Fibroblast of peridontal ligament (primary cell): ENCODE data around the gene FAM240B.

Experiments
- DNase-seq: peaks from one replicate; pipeline ENCODE4 v3.0.0-alpha.2; 2010; ENCODE audit errors: extremely low read depth

FAM240B gene

DNA sequence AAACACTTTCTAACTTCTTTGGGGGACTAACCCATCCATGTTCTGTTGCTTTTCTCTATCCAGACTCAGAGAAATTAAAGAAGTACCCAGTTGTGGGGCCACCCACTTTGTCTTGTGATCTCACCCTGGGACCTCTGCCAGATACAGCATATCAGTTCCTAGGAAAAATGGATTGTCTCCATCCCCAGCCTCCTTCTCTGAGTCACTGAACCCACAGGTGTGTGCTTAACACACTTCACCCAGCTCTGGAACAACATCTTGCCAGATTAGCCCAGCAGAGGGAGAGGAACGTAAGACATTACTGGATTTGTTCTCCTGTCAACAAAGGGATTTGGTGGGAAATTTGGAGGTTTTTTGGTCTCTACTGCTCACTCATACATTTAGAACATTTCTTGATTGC lies 19.2 kb downstream of the FAM240B start:
- no peak for DNase-seq

DNA sequence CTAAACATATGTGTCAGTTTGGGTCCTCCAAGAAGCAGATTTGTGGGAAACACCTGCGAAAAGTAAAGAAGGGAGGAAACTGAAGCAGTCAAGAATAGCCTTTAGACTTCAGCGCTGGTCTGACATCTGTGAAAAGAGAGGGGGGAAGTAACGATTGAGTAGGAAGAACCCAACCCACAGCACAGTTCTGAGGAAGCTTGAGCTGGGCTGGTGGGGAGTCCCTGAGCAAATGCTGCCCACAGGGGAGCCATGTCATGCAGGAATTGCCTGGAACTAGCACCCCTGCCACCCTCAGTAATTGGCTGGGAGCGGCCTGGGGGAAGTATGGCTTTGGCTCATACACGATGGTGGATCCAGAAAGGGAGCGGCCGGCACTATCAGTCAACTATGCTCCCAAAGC lies 20.6 kb downstream of the FAM240B start:
- DNase-seq, result no peak

DNA sequence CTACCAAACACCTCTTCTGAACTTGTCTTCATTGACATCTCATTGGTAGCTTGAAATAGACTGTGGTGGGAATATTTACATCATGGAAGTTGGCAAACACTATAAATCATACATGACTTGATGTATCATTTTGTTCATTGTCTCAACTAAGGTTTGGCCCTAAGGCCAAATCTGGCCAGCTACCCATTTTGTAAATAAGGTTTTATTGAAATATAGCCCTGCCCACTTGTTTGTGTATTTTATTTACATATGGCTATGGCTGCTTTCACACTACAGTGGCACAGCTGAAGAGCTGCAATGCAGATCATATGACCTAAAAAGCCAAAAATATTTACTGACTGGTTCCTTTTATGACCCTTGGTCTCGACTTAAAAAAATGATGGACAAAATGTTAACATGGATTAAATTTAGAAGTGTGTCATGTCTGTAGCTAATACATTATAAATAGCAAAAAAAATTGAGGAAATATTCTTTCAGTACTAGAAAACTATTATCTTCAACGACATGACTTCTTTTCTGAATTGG lies 22.1 kb downstream of the FAM240B start:
- no peak for DNase-seq

DNA sequence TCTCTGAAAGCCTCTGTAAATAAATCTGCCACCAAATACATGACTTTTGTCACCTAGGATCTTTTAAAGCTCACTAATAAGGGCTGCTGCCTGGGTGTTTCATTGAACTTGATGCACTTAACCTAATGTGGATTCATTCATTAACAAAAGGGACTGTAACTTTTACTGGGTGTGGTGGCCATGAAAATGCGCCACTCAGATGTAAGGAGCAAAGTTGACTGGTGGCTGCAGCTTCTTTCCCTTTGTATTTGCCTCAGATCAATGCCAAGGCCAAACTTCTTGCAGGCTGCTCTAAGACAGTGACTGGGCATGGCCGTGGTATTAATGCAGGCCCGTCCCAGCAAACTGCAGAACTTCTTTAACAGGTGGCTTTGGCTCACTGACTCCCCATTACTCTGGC lies 22.9 kb downstream of the FAM240B start:
- DNase-seq, result no peak

DNA sequence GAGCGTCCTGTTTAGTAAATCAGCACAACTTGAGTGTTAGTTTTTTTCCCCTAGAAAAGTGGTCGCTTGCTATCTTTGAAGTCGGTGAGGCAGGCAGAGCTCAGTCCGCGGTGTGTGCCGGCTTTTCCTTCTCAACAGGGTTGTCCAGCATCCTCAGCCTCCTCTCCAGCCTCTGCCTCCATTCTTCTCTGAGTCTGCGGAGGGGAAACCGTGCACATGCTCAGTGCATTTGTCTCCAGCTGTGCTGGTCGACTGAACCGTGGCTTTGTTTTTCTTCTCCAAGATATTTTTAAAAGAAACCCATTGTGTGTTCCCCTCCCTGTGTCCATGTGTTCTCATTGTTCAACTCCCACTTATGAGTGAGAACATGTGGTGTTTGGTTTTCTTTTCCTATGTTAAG lies 25.3 kb downstream of the FAM240B start:
- no peak for DNase-seq

DNA sequence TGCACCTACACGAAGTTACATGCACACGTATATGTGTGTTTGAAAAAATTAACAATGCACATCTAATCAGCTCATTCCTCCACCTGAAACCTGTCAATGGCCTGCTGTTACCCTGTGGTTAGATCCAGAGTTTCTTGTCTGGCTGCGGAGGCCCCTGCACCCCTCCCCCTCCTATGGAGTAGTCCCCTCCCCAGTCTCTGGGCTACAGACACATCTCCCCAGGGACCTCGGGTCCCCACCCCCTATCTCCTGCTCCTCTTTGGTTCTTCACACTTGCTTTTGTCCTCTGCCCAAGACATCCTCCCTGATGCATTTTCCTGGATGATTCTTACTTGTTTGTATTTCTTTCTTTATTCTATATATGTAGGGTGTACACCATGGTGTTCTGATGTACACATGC lies 27.2 kb downstream of the FAM240B start:
- no peak for DNase-seq

DNA sequence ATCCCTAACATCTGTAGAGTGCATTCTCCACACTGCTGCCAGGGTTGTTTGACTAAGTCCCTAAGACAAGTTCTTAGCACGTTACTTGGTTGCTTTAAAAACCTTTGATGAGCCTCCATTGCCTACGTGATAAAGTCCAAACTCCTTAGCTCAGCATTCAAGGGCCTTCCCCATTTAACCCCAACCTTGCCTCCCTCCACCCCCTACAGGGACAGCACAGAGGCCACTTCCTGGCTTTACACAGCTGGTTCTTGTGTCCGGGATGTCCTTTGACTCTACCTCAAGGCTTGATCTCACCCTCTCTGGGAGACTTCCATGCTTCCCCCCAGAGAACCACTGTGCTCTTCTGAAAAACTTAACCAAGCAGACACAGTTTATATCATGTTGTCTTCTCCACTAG lies 29.4 kb downstream of the FAM240B start:
- DNase-seq, result no peak

DNA sequence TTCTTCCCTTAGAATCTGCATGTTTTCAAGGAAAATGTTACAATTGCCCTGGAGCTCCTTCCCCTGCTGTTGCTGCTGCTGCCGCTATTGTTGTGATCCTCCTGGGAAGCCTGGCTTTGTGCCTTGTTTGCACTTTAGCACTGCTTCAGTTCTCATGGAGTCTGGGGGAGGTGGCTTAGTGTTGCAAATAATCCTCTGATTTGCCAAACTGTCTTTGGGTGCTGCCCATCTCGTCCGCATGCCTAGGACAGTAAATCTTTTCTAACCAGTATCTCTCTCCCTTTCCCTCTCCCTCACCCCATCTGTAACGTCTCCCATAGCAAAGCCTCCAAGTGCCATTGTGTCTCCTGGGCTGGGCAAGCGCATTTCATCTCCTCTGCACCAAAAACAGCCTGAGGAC lies 30.3 kb downstream of the FAM240B start:
- no peak for DNase-seq

DNA sequence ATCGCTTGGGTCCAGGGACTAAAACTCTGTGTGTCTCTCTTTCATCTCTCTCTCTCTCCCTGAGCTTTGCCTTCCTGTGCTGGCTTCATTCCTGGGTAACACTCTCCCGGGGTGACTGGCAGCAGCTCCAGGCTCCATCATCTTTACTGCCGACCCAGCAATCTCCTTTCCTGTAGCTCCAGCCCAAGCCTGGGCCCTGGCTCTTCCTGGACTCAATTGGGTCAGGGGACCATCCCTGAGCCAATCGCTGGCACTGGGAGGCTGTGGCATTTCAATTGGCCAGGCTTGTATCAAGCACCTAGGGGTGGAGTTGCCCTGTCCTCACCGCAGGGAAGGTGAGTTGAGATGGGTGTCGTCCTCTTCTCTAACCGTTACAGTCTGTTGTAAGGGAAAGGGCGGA lies 31.9 kb downstream of the FAM240B start:
- DNase-seq, result no peak

DNA sequence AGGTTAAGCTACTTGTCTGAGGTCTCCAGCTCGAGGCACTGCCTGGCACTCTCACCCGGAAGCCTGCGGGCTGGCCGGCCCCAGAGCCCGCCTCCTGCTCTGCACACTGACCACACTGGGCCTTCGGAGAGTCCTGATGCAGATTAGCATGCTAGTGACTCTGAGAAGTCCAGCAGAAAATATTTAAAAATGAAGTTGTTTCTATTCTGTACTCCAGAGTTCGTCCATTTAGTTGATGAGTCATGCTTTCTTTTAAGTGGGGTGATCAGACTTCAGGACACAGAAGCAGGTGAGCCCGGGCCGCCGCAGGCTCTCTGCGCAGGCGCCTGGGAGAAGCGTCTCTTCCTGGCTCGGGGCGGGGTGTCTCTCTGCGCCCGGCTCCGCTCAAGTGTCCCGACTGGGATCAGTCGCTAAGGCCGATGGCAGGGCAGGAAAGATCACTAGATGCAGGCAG lies 32.5 kb downstream of the FAM240B start:
- DNase-seq, result no peak

DNA sequence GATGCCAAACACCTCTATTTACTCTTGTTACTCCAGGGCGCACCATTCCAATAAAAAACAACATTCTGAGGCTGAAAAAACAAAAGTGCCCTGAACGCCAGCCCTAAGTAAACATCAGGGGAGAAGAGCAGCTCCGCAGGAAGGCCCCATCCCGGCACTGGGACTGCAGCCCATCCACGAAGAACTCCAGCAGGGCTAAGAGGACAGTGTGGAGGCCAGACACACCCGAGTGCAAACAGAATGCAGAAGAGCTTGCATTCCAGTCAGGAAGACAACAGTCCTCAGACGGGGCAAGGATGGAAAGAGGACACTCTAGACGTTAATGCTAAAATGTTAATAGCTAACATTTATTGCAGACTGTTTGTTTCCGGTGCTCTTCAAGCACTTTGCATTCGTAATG lies 33.0 kb downstream of the FAM240B start:
- no peak for DNase-seq

DNA sequence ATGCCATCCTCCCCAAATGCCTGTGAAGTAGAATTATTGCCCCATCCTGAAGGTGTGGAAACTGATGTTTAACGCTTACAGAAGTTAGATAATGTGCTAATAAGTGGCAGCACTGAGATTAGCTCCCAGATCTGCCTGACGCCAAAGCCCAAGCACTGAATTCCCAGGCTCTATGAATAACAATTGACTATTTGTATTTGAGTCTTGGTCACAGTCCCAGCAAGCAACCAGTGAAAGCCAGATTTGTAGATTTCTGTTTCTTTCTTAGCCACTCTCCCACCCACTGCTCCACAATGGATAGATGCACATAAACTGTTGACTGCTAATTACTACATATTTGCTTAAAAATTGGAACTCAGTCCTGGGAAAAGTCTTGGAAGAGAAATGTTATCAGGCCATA lies 34.4 kb downstream of the FAM240B start:
- DNase-seq, result no peak

DNA sequence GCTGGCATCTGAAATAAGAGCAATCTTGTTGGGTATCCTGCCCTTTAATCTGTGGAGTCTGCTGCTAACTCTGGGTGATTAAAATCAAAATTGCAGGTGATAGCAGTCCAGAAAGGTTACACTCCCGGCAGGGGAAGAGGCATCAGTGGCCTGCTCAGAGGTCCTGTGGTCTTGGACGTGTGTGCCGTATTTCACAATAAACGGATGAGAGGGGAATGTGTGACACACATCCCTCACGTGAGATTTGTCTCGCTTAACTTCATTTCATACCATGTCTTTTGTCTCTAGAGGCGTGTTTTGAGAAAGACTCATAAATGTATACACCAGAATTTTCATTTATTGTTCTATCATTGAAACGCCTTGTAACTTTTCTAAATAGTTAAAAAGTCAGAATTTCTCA lies 36.6 kb downstream of the FAM240B start:
- DNase-seq, result no peak

DNA sequence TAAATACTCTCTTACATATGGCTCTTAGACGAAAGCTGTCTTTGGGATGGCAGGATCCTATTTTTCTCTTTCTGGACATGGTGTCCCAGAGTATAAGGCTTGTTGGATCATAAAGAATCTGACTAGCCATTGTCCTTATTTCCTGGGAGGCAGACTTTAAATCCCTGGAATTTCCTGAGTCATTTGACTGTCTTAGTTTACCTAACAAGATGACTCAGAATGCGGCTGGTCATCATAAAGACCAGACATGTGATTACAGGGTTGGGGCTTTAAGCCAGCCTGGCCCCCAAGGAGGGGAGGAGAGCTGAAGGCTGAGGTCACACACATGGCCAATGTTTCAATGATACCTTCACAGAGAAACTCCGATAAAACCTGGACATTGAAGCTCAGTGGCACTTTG lies 37.2 kb downstream of the FAM240B start:
- peak; percentile 52 for DNase-seq

DNA sequence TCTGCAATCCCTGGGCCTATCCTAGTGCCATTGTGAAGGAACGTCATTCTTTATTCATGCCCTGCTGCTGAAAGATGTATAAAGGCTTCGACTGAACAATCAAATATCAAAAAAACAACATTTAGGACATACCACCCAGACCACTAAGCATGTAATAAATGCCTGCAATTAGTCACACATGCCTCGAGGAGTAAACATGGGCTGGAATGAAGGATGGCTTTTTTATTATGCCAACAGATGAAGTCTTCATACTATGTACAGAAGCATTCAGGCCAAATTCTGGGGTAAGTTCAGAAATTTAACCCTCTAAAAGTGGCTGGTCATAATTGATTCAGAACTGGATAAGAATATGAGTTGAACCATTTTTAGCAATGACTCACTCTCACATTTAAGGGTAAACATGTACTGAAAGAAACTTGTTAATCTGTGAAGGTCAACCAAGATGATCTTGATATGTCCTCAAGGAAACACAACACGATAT lies 38.1 kb downstream of the FAM240B start:
- DNase-seq, result peak; percentile 34

DNA sequence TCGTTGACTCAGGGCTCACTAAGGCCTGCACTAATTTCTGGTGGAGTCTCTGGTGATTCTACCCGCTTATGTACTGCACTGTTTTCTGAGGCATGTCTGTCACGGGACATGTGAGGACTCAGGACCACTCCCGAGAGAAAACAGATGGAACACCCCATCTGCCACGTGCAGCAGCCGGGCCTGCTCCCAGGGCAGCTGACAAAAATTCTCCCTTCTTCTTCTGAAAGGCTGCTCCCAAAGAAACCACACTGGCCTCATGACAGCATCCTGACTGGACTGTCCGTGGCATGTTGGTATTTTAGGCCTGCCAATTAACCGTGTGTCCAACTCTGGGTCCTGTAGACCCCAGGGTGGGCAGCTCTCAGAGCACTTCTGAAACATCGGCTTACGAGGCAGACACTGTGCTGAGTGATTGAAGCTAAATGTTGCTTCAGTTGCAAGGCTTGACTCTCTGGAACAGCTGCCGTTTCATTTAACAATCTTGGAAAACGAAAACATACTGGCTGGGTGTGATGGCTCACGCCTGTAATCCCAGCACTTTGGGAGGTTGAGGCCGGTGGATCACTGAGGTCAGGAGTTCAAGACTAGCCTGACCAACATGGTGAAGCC lies 39.0 kb downstream of the FAM240B start:
- DNase-seq, result no peak

DNA sequence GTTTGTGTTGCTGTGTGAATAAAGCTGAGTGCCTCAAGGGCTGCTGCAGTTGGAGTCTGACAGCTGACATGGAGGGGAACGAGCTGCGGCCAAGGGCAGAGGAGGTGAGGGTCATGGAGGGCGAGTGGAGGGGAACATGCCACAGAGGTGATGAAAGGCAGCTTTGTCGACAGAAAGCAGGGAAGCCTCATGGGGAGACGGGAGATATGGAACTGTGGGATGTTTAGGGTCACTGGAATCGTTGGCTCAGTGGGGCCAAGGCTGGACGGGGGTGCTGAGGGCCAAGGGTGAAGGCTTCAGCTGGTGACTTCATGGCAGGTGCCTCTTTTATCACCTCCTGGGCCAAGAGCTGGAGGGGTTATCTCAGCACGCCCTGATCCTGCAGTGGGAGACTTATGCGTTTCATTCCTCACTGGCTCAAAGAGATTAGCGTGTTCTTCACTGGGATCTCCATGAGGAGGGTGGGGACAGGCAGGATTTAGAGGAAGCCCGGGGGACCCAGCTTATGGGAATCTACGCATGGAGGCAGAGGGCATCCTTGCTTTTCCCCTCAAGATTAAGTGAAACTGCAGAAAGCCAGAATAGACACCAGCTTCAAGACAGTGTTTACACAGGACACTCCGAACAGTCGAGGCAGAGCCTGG lies 42.2 kb downstream of the FAM240B start:
- DNase-seq, result no peak

DNA sequence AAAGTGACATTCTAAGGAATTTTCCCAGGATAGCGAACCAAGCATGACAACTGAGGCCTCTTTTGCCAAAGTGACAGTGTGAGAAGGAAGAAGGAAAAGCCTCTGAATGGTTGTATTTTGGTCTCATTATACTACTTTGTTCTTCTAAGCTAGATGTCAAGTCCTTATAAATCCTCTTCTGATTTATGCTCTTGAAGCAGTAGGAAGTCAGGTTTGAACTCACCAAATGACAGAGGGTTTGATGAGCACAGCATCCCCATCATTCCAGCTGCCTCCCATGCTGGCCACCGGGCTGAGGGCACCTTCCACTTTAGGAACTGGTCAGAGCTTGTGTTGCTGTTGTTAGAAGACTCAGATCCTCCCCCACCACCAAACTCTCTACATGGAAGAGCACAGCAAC lies 44.1 kb downstream of the FAM240B start:
- no peak for DNase-seq

DNA sequence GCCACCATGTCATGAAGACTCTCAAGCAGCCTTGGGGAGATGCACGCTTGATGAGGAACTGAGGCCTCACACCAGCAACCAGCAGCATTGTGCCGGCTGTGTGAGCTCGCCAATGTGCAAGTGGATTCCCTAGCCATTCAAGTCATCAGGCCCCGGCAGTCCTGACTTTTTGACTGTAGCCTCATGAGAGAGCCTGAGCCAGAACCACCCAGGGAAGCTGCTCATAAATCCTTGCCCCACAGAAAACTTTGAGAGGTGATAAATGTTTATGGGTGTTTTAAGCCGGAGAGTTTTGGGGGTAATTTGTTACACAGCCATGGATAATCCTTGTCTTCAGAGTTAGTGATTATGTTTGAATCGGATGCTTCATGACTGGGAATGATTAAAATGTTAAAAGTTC lies 44.7 kb downstream of the FAM240B start:
- no peak for DNase-seq

DNA sequence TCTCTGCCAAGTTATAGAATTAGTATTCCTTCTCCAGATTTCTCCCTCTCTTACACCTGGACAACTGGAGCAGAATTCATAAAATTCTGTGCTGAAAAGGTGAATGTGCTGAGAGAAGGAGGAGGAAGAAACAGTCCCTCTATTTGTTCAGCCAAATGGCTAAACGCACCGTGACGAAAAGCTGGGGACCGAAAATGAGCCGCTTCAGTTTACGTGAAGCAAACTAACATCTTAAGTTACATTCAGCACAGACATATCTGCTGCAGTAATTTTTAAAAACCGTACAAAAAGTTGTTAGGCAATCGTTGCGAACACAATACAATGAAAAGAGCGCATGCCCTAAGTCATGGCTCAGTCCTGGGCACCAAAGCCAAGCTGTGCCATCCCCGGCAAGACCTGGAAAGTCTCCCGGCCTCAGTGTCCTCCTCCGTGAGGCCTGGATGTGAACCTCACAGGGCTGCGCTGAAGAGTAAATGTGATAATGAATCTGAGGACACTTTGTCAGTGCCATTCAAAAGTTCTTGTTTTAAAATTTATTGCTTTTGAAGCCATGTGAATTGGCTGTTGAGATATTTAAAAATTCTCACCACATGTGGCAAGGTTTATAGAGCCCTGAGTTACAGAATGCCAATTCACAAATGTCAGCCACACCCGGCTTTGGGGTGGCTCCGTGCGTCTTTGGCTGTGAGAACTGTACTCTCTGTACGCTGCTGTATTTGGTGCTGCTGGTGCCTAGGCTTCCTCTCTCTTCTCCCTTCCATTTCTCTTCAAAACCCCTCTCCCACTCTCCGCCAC lies 46.3 kb downstream of the FAM240B start:
- DNase-seq, result no peak

DNA sequence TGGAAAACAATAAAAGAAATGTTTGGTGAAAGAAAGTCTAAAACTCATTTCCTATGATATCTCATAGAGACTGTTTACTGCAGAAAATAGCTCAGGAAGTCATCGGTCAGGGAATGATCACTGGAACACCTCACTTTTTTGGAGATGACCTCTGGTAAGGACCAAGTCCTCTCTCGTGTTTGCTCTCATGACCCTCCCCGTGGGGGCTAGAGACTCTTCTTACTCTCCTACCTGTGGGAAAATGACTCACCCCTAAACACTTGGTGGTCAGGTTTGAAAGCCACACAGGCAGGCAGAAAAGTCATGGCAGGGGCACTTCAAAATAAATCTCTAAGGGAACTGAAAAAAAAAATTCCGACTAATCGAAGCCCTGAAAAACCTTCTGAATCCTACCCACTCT lies 48.2 kb downstream of the FAM240B start:
- no peak for DNase-seq

DNA sequence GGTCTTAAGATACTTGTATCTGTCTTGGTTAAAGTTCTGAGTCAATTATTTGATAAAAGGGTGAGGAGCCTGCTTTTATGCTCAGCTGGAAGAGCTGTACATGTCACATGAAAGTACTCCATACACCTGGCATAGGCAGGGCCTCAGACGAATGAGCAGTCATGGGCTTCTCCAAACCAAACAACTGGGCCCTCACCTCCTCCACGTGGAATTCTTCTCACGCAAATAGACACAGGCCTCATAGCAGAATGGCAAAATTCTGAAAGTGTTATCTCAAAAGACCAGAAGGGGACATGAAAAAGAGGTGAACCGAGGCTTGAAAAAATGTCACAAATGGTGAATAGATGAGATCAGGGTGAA lies 48.6 kb downstream of the FAM240B start:
- no peak for DNase-seq
